Endothelial cell of umbilical vein (primary cell): ENCODE data around the gene PGAP1. TPM values are rescaled to one million over a fixed set of nuclear protein-coding genes. Genes with fewer than 3 reads are reported as not detected.

Experiments
- BruUV-seq: library from RNA; stranded (reverse); fragments of 400-500 nt; replicated peaks from 2 replicates; lab custom pipeline; 2021; lab: Mats Ljungman, UMichigan
- CTCF ChIA-PET: fragments of 300-600, 350-600 bp; sonication (Branson Sonifier 250); formaldehyde crosslinking; loops from one replicate; lab custom pipeline; 2021; ENCODE audit warnings: antibody characterized with exemption, inconsistent platforms; lab: Charles Lee
- POLR2A ChIA-PET: fragments of 300-600, 350-600 bp; sonication (Branson Sonifier 250); formaldehyde crosslinking; loops from one replicate; lab custom pipeline; 2021; ENCODE audit warnings: antibody characterized with exemption, inconsistent platforms; lab: Charles Lee
- DNase-seq: peaks from one replicate; pipeline ENCODE4 v3.0.0-alpha.2; 2011; ENCODE audit warnings: low read depth, low spot score
- FAIRE-seq: peaks from 2 replicates; lab custom pipeline; 2011; peaks lifted over from hg19 to GRCh38; lab: Jason Lieb, UNC
- H2AFZ ChIP-seq: 2 replicates; pipeline ENCODE4 v1.6.0; 2012; ENCODE audit warnings: low read depth, low read length, control low read depth, inconsistent platforms
- H3K27ac ChIP-seq: 2 replicates; pipeline ENCODE4 v1.5.1; 2011; ENCODE audit warnings: low read depth, mild to moderate bottlenecking, control low read depth, low read length, moderate library complexity; ENCODE audit not compliant: insufficient read depth
- H3K27me3 ChIP-seq, 2 experiments: 2 replicates each; pipeline versions ENCODE4 v1.6.0 to v1.6.1; 2011; ENCODE audit warnings: low read length in 2 of 2, mixed read lengths in 1 of 2; ENCODE audit not compliant: control insufficient read depth in 2 of 2, insufficient read depth in 2 of 2
- H3K36me3 ChIP-seq, 2 experiments: 2 replicates in 1 of 2; 3 replicates in 1 of 2; pipeline ENCODE4 v1.5.1; 2011; ENCODE audit warnings: low read length in 2 of 2, mild to moderate bottlenecking in 1 of 2, moderate library complexity in 1 of 2; ENCODE audit not compliant: control insufficient read depth in 2 of 2, insufficient read depth in 2 of 2; ENCODE audit errors: extremely low read depth in 1 of 2
- H3K4me1 ChIP-seq: 3 replicates; pipeline ENCODE4 v1.5.1; 2011; ENCODE audit warnings: mild to moderate bottlenecking, low read length; ENCODE audit not compliant: control insufficient read depth, insufficient read depth; ENCODE audit errors: extremely low read depth
- H3K4me2 ChIP-seq: 2 replicates; pipeline ENCODE4 v1.6.1; 2011; ENCODE audit warnings: low read length, control low read depth, mixed read lengths; ENCODE audit not compliant: insufficient read depth
- H3K4me3 ChIP-seq, 3 experiments: fragments of 200-600 bp in 1 of 3; sonication (generic), shearing (Covaris generic) in 1 of 3; replicated peaks in 1 of 3; 2 replicates each; pipeline ENCODE4 v1.5.1; 2011 to 2016; ENCODE audit warnings: control low read depth in 3 of 3, low read length in 3 of 3, mild to moderate bottlenecking in 2 of 3, inconsistent platforms in 1 of 3, low read depth in 1 of 3, moderate library complexity in 1 of 3; ENCODE audit not compliant: insufficient read depth in 1 of 3
- H3K79me2 ChIP-seq: 2 replicates; pipeline ENCODE4 v1.6.0; 2012; ENCODE audit warnings: low read length, inconsistent platforms; ENCODE audit not compliant: control insufficient read depth, insufficient read depth
- H3K9ac ChIP-seq: replicated peaks from 2 replicates; pipeline ENCODE3; 2011; ENCODE audit warnings: low read length, control low read depth; ENCODE audit not compliant: insufficient read depth; ENCODE audit errors: extremely low read depth
- H3K9me1 ChIP-seq: replicated peaks from 3 replicates; pipeline ENCODE4 v1.6.0; 2011; ENCODE audit warnings: mild to moderate bottlenecking, low read length; ENCODE audit not compliant: control insufficient read depth, insufficient read depth; ENCODE audit errors: extremely low read depth
- H3K9me3 ChIP-seq: replicated peaks from 2 replicates; pipeline ENCODE4 v1.5.1; 2012; ENCODE audit warnings: low read length, inconsistent platforms; ENCODE audit not compliant: control insufficient read depth, insufficient read depth
- H4K20me1 ChIP-seq: replicated peaks from 2 replicates; pipeline ENCODE3; 2011; ENCODE audit warnings: mild to moderate bottlenecking, low read length; ENCODE audit not compliant: control insufficient read depth, insufficient read depth; ENCODE audit errors: extremely low read depth
- CTCF ChIP-seq, 2 donors: IDR thresholded peaks; 1 replicate in 1 of 2; 2 replicates in 1 of 2; pipeline ENCODE4 v1.5.1; 2011; ENCODE audit warnings: low read length in 2 of 2, mild to moderate bottlenecking in 2 of 2, moderate library complexity in 2 of 2, control low read depth in 1 of 2, inconsistent platforms in 1 of 2, low read depth in 1 of 2; ENCODE audit not compliant: insufficient read depth in 1 of 2; ENCODE audit errors: extremely low read depth in 1 of 2
- EZH2 ChIP-seq: IDR thresholded peaks from 2 replicates; pipeline ENCODE4 v1.6.1; 2012; ENCODE audit warnings: borderline replicate concordance, low read depth, mild to moderate bottlenecking, moderate library complexity, low read length, inconsistent platforms; ENCODE audit not compliant: severe bottlenecking
- FOS ChIP-seq: IDR thresholded peaks from 2 replicates; pipeline ENCODE4 v1.6.1; 2011; ENCODE audit warnings: mild to moderate bottlenecking, low read length, moderate library complexity, borderline replicate concordance; ENCODE audit not compliant: insufficient read depth
- GATA2 ChIP-seq: IDR thresholded peaks from 2 replicates; pipeline ENCODE4 v1.7.0; 2011; ENCODE audit warnings: low read depth, mild to moderate bottlenecking, moderate library complexity, mixed read lengths, low read length; ENCODE audit not compliant: insufficient read length, insufficient read depth
- JUN ChIP-seq: IDR thresholded peaks from 2 replicates; pipeline ENCODE4 v1.6.1; 2011; ENCODE audit warnings: borderline replicate concordance, low read depth; ENCODE audit not compliant: insufficient read length, insufficient read depth
- MYC ChIP-seq: IDR thresholded peaks from one replicate; pipeline ENCODE4 v1.6.1; 2011; ENCODE audit warnings: mild to moderate bottlenecking, low read depth, low read length
- POLR2A ChIP-seq: IDR thresholded peaks from 2 replicates; pipeline ENCODE4 v1.6.1; 2012; ENCODE audit warnings: low read depth, mild to moderate bottlenecking, control low read depth, low read length
- POLR2AphosphoS5 ChIP-seq: IDR thresholded peaks from 2 replicates; pipeline ENCODE4 v1.6.1; 2012; ENCODE audit warnings: low read depth, mild to moderate bottlenecking, control low read depth, low read length, moderate library complexity; ENCODE audit not compliant: insufficient read depth
- dilution Hi-C: fragments of 300-500 bp; cut with MboI; formaldehyde crosslinking; loops from one replicate; pipeline ENCODE4 v1.15.0; 2019; ENCODE audit warnings: low sequenced_read_pairs; ENCODE audit not compliant: extremely low pct_ligation_motif_present
- intact Hi-C: fragments of 100-400 bp; cut with micrococcal nuclease; formaldehyde crosslinking; loops from one replicate; pipeline ENCODE4 v1.10.0; 2022
- polyA plus RNA-seq, 4 experiments: library from polyadenylated mRNA; depleted of rRNA in 3 of 4; stranded (reverse) in 3 of 4; unstranded in 1 of 4; fragments of >200 nt; gene quantifications; 2 replicates each; pipeline versions ENCODE4 v1.2.1 to v1.2.3, GENCODE V29; 2011 to 2012; ENCODE audit warnings: missing spikeins in 1 of 4
- total RNA-seq: library from RNA; stranded (reverse); gene quantifications from 2 replicates; pipeline ENCODE4 v1.2.3, GENCODE V29; 2021
- TF ChIP-seq, protein P1 (sequence below): IDR thresholded peaks from 2 replicates; pipeline ENCODE4 v1.6.1; 2011; ENCODE audit not compliant: insufficient read depth, insufficient read length

The PGAP1 gene
- total and polyA plus RNA-seq, 2 donors (not counting 3 experiments of a cell fraction or from before 2014, with no cell fraction given), result 3.9 to 9.8 TPM

- intact Hi-C loops (no loop called here), dilution Hi-C loops (no loop called here)
- Histone ChIP-seq H3K4me3 (no peak overlapping the region), H4K20me1 (no peaks in the 10 kb centered on the region), H3K27me3 (no peaks in the 10 kb centered on the region), H3K9me1 (no peaks in the 10 kb centered on the region), H3K36me3 (no peaks in the 10 kb centered on the region), H3K79me2 (no peaks in the 10 kb centered on the region), H3K9me3 (no peaks in the 10 kb centered on the region), H3K9ac (no peak overlapping the region), H3K4me2 (no peak overlapping the region), H3K27ac (no peak overlapping the region), H2AFZ (no peak overlapping the region), H3K4me1 (no peaks in the 10 kb centered on the region)
- no peak for FAIRE-seq
- no peak for TF ChIP-seq EZH2
- TF ChIP-seq MYC, result no peak
- no peak for TF ChIP-seq POLR2AphosphoS5
- TF ChIP-seq JUN, result no peak
- TF ChIP-seq, protein P1, sequence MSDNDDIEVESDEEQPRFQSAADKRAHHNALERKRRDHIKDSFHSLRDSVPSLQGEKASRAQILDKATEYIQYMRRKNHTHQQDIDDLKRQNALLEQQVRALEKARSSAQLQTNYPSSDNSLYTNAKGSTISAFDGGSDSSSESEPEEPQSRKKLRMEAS, result no peak
- no peak for TF ChIP-seq FOS
- TF ChIP-seq GATA2, result no peak
- no peak for TF ChIP-seq POLR2A
- TF ChIP-seq CTCF (IDR thresholded peaks at IDR 0.05; ENCODE audit: extremely low read depth in 1 of 2, insufficient read depth in 1 of 2, low read depth in 1 of 2, low read length in 2 of 2), result no peak
- DNase-seq, result no peak
- ChIA-PET POLR2A (interaction anchor here (1.4 kb wide), 1 partner anchor 9 kb away, joined by 3 read pairs; no protein-coding TSS in a partner anchor), CTCF (interaction anchor here (1.0 kb wide), 1 partner anchor 14 kb away, joined by 3 read pairs; no protein-coding TSS in a partner anchor)
- no TSS peak for BruUV-seq
These were observed 8.2 kb upstream of the PGAP1 start for GRCh38 chr2:196934672-196935071.
